IPS-20b (cell line): ENCODE measurements around the gene NLRP3.
"Not testable (repeated sequence)": the region's sequence is repeated elsewhere in the genome, so short reads cannot be mapped to it uniquely, and the experiment has no call there.

Experiments used
- H3K27ac ChIP-seq: one replicate; pipeline ENCODE4 v1.5.1; 2013; ENCODE audit warnings: low read length
- H3K27me3 ChIP-seq: 2 replicates; pipeline ENCODE4 v1.6.1; 2013; ENCODE audit warnings: mild to moderate bottlenecking, low read length, inconsistent platforms; ENCODE audit not compliant: insufficient read depth
- H3K36me3 ChIP-seq: 2 replicates; pipeline ENCODE4 v1.6.1; 2013; ENCODE audit warnings: low read depth, mild to moderate bottlenecking, inconsistent platforms, low read length, moderate library complexity; ENCODE audit not compliant: insufficient read depth
- H3K4me1 ChIP-seq: 2 replicates; pipeline ENCODE4 v1.6.1; 2013; ENCODE audit warnings: mild to moderate bottlenecking, control low read depth, inconsistent platforms, low read length, moderate library complexity; ENCODE audit not compliant: insufficient read depth
- H3K4me3 ChIP-seq: 2 replicates; pipeline ENCODE4 v1.5.1; 2013; ENCODE audit warnings: mild to moderate bottlenecking, low read length, inconsistent platforms
- H3K9ac ChIP-seq: 2 replicates; pipeline ENCODE4 v1.6.1; 2013; ENCODE audit warnings: low read depth, mild to moderate bottlenecking, inconsistent platforms, low read length, moderate library complexity
- H3K9me3 ChIP-seq: 2 replicates; pipeline ENCODE4 v1.6.1; 2013; ENCODE audit warnings: mild to moderate bottlenecking, low read depth, low read length, inconsistent platforms; ENCODE audit not compliant: insufficient read depth

Gene NLRP3

DNA sequence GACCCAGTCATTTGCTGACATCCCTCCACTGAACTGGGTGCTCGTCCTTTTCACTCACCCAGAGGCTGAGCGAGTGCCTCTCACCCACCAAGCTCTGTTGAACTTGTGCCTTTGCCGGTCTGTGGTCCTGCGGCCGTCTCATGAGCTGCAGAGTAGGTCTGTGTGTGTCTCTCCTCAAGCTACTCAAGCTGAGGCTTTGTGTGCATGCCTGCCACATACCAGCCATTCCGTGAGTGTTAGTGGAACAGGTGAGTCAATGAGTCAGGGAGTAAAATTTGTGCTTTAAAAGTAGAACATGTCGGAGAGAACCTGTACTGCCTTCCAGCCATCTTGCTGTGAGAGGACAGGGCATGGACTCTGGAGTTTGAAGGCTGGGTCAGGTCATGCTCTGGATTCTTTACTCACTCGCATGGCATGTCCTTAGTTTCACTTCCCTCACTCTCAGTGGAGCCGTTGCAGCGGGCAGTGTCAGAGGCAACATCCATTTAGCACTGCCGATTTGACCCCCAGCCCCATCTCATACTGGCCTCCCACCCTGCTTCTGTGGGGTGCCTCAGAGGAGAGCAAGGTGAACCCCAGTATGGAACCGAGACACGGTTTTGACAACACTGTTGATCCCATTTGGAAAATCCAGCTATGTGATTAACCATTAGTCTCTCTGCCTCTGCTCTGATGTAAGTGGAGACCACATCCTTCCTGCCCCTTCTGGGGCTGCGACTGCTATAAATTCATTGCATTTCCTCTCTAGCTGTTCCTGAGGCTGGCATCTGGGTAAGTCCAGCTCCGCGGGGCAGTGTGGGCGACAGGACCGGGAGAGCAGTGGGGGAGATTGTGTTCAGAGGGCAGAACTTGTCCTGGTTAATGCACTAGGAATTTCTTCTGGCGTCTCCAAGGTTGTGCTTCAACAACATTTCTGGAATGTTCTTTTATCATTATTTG lies at the start of gene NLRP3:
TSS of gene NLRP3 (plus strand) at position 751 of the 939 bp plus-strand sequence. CDS start 2,628 bp downstream, outside the sequence.
- Histone ChIP-seq H3K36me3 (no peaks in the 10 kb centered on the region), H3K9ac (no peak within 1 kb of the TSS), H3K9me3 (no peaks in the 10 kb centered on the region), H3K27ac (no peak within 1 kb of the TSS), H3K27me3 (no peaks in the 10 kb centered on the region), H3K4me3 (no peak within 1 kb of the TSS), H3K4me1 (no peaks in the 10 kb centered on the region)

DNA sequence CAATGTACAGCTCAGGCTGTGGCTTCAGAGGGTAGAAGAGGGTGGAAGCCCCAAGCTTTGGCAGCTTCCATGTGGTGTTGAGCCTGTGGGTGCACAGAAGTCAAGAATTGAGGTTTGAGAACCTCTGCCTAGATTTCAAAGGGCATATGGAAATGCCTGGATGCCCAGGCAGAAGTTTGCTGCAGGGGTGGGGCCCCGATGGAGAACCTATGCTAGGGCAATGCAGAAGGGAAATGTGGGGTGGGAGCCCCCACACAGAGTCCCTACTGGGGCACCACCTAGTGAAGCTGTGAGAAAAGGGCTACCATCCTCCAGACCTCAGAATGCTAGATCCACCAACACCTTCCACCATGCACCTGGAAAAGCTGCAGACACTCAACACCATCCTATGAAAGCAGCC lies 49.6 kb upstream of the NLRP3 start:
- H3K9ac ChIP-seq, H3K27ac ChIP-seq, H3K4me3 ChIP-seq, H3K27me3 ChIP-seq, H3K36me3 ChIP-seq: not testable (repeated sequence)
- peaks cover 19% of the 10 kb centered on the region for H3K4me1 ChIP-seq
- peaks cover 17% of the 10 kb centered on the region for H3K9me3 ChIP-seq

DNA sequence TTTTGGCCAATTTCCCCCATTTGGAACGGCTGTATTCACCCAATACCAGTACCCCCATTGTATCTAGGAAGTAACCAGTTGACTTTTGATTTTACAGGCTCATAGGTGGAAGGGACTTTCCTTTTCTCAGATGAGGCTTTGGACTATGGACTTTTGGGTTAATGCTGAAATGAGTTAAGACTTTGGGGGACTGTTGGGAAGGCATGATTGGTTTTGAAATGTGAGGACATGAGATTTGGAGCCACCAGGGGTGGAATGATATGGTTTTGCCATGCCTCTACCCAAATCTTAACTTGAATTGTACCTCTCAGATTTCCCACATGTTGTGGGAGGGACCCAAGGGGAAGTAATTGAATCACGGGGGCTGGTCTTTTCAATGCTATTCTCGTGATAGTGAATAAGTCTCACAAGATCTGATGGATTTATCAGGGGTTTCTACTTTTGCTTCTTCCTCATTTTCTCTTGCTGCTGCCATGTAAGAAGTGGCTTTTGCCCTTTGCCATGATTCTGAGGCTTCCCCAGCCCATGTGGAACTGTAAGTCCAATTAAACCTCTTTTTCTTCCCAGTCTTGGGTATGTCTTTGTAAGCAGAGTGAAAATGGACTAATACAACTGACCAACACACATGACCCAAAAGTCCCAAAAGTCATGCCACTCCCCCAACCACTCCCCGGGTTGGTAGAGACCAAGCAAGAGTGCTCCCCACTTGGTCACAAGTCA lies 48.9 kb upstream of the NLRP3 start:
- H3K9me3 ChIP-seq = peaks cover 17% of the 10 kb centered on the region
- no peak overlapping the region for H3K9ac ChIP-seq
- H3K4me3 ChIP-seq = no peak overlapping the region
- no peaks in the 10 kb centered on the region for H3K27me3 ChIP-seq
- H3K4me1 ChIP-seq = peaks cover 17% of the 10 kb centered on the region; the same call in 1 of the 2 replicates
- no peak overlapping the region for H3K27ac ChIP-seq
- H3K36me3 ChIP-seq = no peaks in the 10 kb centered on the region

DNA sequence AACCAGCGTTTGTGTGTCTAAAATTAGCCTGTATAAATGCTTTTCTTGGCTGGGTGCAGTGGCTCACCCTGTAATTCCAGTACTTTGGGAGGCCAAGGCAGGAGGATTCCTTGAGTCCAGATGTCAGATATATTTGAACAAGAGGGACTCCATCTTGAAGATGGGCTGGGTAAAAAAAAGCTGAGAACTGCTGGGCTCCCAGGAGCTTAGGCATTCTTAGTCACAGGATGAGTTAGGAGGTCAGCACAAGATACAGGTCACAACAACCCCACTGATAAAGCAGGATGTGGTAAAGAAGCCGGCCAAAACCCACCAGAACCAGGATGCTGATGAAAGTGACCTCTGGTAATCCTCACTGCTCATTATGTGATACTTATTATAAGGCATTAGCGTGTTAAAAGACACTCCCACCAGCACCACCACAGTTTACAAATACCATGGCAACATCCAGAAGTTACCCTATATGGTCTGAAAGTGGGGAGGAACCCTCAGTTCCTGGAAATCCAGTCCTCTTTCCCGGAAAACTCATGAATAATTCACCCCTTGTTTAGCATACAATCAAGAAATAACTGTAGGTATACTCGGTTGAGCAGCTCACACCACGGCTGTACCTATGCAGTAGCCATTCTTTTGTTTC lies 48.1 kb upstream of the NLRP3 start:
- Histone ChIP-seq H3K36me3 (no peaks in the 10 kb centered on the region), H3K9ac (no peak overlapping the region), H3K4me3 (no peak overlapping the region), H3K27ac (no peak overlapping the region), H3K9me3 (peaks cover 17% of the 10 kb centered on the region), H3K27me3 (no peaks in the 10 kb centered on the region), H3K4me1 (peaks cover 17% of the 10 kb centered on the region; the same call in 1 of the 2 replicates)

DNA sequence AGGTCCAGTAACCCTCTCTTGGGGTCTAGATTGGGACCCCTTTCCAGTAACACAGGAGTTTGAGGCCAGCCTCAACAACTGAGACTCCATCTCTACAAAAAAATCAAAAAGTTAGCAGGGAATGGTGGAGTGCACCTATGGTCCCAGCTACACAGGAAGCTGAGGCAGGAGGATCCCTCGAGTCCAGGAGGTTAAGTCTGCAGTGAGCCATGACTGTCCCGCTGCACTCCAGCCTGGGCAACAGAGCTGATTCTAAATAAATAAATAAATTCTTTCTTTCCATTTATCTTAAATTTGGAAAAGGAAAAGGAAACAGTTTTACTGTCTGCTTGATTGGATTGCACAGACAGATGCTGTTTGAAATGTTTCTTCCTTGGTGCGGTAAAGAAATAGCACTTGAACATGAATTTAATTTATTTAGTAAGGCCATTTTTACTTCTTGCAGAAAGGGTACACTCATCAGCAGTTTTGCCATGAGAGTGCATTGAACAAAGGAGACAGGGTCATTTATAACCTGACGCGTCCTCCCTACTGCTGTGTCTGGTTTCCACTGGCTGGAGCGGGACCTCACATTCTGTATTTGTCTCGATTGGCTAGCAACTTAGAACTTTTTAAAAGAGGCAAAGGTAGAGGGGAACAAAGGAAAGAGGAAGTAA lies 47.4 kb upstream of the NLRP3 start:
- Histone ChIP-seq H3K9me3 (peaks cover 15% of the 10 kb centered on the region), H3K4me1 (peaks cover 17% of the 10 kb centered on the region; the same call in 1 of the 2 replicates), H3K4me3 (no peak overlapping the region), H3K36me3 (no peaks in the 10 kb centered on the region), H3K27ac (no peak overlapping the region), H3K27me3 (no peaks in the 10 kb centered on the region), H3K9ac (0 out of 2 replicates have a peak overlapping the region, but pooled peaks have one; percentile 37)

DNA sequence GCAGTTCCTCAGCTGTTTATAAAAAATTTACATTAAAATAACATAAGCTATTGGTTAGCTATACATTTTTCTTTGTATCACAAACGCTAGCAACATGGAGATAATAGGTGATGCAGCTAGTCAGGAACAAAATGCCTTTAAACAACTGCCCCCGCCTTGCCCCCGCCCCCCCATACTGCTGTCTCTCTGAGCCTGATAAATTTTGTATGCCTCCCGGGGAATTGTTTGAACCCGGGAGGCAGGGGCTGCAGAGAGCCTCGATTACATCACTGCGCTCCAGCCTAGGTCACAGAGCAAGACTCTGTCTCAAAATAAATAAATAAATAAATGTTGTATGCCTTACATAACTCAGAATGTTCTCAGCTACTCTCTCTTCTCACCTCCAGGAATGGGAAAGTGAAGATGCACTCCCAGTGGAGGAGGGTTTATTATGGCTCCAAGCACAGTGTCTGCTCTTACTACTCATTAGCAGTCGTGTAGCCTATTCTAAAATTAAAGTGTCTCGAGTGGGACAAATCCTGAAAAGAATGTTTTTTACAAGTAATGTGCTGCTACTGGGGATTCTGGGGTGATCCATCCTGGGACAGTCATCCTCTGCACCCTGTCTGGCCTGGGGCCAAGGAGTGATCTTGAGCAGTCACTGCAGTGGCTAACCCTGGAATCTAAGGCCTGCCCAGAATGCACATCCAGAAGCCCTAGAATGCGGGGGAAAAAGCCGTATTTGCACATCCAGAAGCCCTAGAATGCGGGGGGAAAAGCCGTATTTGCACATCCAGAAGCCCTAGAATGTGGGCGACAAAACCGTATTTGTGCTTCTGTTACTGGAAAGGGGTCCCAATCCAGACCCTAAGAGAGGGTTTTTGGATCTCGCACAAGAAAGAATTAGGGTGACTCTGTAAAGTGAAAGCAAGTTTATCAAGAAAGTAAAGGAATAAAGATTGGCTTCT lies 44.9 kb upstream of the NLRP3 start:
- Histone ChIP-seq H3K27me3 (no peaks in the 10 kb centered on the region), H3K9ac (no peak overlapping the region), H3K9me3 (no peaks in the 10 kb centered on the region), H3K27ac (no peak overlapping the region), H3K36me3 (no peaks in the 10 kb centered on the region), H3K4me1 (peaks cover 36% of the 10 kb centered on the region; the same call in 1 of the 2 replicates), H3K4me3 (no peak overlapping the region)

DNA sequence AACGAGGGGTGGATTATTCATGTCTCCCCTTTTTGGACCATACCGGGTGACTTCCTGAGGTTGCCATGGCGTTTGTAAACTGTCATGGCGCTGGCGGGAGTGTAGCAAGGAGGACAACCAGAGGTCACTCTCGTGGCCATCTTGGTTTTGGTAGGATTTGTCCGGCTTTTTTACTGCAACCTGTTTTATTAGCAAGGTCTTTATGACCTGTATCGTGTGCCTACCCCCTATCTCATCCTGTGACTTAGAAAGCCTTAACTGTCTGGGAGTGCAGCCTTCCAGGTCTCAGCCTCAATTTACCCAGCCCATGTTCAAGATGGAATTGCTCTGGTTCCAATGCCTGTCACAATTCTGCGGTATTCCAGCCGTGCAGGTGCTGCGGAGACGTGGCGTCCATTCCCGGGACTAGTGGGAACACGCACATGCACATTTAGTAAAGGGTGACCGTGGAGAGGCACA lies 44.1 kb upstream of the NLRP3 start:
- H3K9me3 ChIP-seq = no peaks in the 10 kb centered on the region
- peaks cover 40% of the 10 kb centered on the region for H3K4me1 ChIP-seq

DNA sequence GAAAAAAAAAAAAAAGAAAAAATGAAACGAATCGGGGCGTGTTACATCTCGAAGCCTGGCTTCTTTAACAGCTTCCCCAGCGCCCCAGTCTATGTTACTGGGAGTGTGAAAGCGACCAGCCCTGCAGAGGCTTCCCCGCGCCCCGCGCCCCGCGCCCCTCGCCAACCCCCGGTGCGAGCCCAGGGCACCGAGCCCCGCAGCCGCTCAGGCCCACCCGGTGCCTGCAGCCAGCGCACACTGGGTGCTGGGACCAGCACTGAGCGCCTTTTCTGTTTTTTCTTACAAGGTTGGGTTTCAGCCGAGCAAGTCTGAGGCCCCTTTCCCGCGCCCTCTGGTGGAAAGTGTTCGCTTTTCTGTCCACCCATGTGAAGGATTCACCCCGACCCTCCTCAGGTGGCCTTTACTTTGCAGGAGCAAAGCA lies 42.2 kb upstream of the NLRP3 start:
- H3K9me3 ChIP-seq = no peaks in the 10 kb centered on the region
- peak overlapping the region; percentile 93; the same call in 1 of the 2 replicates for H3K9ac ChIP-seq
- H3K27me3 ChIP-seq = no peaks in the 10 kb centered on the region
- H3K4me3 ChIP-seq = no peak overlapping the region
- no peak overlapping the region for H3K27ac ChIP-seq
- peaks cover 43% of the 10 kb centered on the region for H3K4me1 ChIP-seq
- H3K36me3 ChIP-seq = no peaks in the 10 kb centered on the region

More for the DNA sequence above, 44.1 kb upstream of the NLRP3 start:
- Histone ChIP-seq H3K27me3 (no peaks in the 10 kb centered on the region), H3K36me3 (no peaks in the 10 kb centered on the region), H3K9ac (no peak overlapping the region), H3K4me3 (no peak overlapping the region), H3K27ac (no peak overlapping the region)

DNA sequence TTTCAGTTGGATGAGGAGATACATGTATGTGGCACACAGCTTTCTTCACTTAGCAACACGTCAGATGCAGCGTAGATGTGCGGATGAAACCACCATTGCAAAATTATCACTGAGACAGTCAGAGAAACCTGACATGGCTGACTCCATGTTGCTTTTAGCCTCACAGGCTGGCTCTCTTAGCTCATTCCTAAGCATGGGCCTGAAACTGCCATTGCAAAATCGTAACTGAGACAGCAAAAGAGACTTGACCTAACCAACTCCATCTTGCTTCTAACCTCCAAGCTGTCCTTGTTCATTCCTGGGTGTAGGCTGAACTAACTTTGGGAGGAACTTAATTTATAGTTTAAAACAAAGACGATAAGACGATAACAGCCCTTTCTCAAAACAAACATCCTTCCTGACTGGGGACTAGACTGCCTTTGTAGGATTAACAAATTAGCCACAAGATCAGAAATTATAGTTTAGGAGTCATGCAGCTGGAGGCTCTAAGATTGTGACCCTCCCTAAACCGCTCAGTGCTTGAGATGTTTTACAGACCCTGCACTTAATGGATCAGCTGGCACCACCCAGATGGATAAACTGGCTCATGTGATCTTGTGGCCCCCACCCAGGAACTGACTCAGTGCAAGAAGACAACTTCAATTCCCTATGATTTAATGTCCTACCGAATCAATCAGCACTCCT lies 41.2 kb upstream of the NLRP3 start:
- Histone ChIP-seq H3K4me1 (peaks cover 39% of the 10 kb centered on the region), H3K4me3 (peak overlapping the region; percentile 72), H3K9ac (peak overlapping the region; percentile 93; the same call in 1 of the 2 replicates)
- not testable (repeated sequence) for H3K27ac ChIP-seq, H3K9me3 ChIP-seq, H3K27me3 ChIP-seq, H3K36me3 ChIP-seq

DNA sequence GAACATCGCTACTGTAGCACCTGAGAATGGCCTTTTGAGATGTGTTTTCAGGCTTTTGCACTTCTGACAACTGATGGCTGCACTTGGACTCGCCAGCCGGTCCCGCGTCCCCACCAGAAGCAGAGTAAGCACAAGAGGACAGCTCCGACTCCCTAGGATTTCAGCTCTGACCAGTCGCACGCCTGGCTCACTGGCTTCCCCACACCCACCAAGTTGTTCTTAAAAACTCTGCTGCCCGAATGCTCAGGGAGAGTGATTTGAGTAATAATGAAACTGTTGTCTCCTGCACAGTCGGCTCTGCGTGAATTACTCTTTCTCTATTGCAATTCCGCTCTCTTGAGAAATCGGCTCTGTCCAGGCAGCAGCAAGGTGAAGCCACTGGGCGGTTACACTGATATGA lies 40.2 kb upstream of the NLRP3 start:
- Histone ChIP-seq H3K4me1 (peaks cover 35% of the 10 kb centered on the region), H3K9ac (peak overlapping the region; percentile 93; the same call in 1 of the 2 replicates)

More for the DNA sequence above, 40.2 kb upstream of the NLRP3 start:
- Histone ChIP-seq H3K27me3 (no peaks in the 10 kb centered on the region), H3K9me3 (peaks cover 5% of the 10 kb centered on the region; the same call in 1 of the 2 replicates), H3K27ac (peak overlapping the region; percentile 33), H3K36me3 (no peaks in the 10 kb centered on the region), H3K4me3 (peak overlapping the region; percentile 72)
